Endothelial cell of umbilical vein (primary cell): ENCODE data around the gene KLF3. TPM values are rescaled to one million over a fixed set of nuclear protein-coding genes. Genes with fewer than 3 reads are reported as not detected.
A peak's percentile ranks its signal among the peaks of the same experiment; 100 is the strongest.

ENCODE experiments used
- BruUV-seq: library from RNA; stranded (reverse); fragments of 400-500 nt; replicated peaks from 2 replicates; lab custom pipeline; 2021; lab: Mats Ljungman, UMichigan
- CTCF ChIA-PET: fragments of 300-600, 350-600 bp; sonication (Branson Sonifier 250); formaldehyde crosslinking; loops from one replicate; lab custom pipeline; 2021; ENCODE audit warnings: antibody characterized with exemption, inconsistent platforms; lab: Charles Lee
- POLR2A ChIA-PET: fragments of 300-600, 350-600 bp; sonication (Branson Sonifier 250); formaldehyde crosslinking; loops from one replicate; lab custom pipeline; 2021; ENCODE audit warnings: antibody characterized with exemption, inconsistent platforms; lab: Charles Lee
- DNase-seq: peaks from one replicate; pipeline ENCODE4 v3.0.0-alpha.2; 2011; ENCODE audit warnings: low read depth, low spot score
- FAIRE-seq: peaks from 2 replicates; lab custom pipeline; 2011; peaks lifted over from hg19 to GRCh38; lab: Jason Lieb, UNC
- H2AFZ ChIP-seq: 2 replicates; pipeline ENCODE4 v1.6.0; 2012; ENCODE audit warnings: low read depth, low read length, control low read depth, inconsistent platforms
- H3K27ac ChIP-seq: 2 replicates; pipeline ENCODE4 v1.5.1; 2011; ENCODE audit warnings: low read depth, mild to moderate bottlenecking, control low read depth, low read length, moderate library complexity; ENCODE audit not compliant: insufficient read depth
- H3K27me3 ChIP-seq, 2 experiments: 2 replicates each; pipeline versions ENCODE4 v1.6.0 to v1.6.1; 2011; ENCODE audit warnings: low read length in 2 of 2, mixed read lengths in 1 of 2; ENCODE audit not compliant: control insufficient read depth in 2 of 2, insufficient read depth in 2 of 2
- H3K36me3 ChIP-seq, 2 experiments: 2 replicates in 1 of 2; 3 replicates in 1 of 2; pipeline ENCODE4 v1.5.1; 2011; ENCODE audit warnings: low read length in 2 of 2, mild to moderate bottlenecking in 1 of 2, moderate library complexity in 1 of 2; ENCODE audit not compliant: control insufficient read depth in 2 of 2, insufficient read depth in 2 of 2; ENCODE audit errors: extremely low read depth in 1 of 2
- H3K4me1 ChIP-seq: 3 replicates; pipeline ENCODE4 v1.5.1; 2011; ENCODE audit warnings: mild to moderate bottlenecking, low read length; ENCODE audit not compliant: control insufficient read depth, insufficient read depth; ENCODE audit errors: extremely low read depth
- H3K4me2 ChIP-seq: 2 replicates; pipeline ENCODE4 v1.6.1; 2011; ENCODE audit warnings: low read length, control low read depth, mixed read lengths; ENCODE audit not compliant: insufficient read depth
- H3K4me3 ChIP-seq, 3 experiments: fragments of 200-600 bp in 1 of 3; sonication (generic), shearing (Covaris generic) in 1 of 3; replicated peaks in 1 of 3; 2 replicates each; pipeline ENCODE4 v1.5.1; 2011 to 2016; ENCODE audit warnings: control low read depth in 3 of 3, low read length in 3 of 3, mild to moderate bottlenecking in 2 of 3, inconsistent platforms in 1 of 3, low read depth in 1 of 3, moderate library complexity in 1 of 3; ENCODE audit not compliant: insufficient read depth in 1 of 3
- H3K79me2 ChIP-seq: 2 replicates; pipeline ENCODE4 v1.6.0; 2012; ENCODE audit warnings: low read length, inconsistent platforms; ENCODE audit not compliant: control insufficient read depth, insufficient read depth
- H3K9ac ChIP-seq: replicated peaks from 2 replicates; pipeline ENCODE3; 2011; ENCODE audit warnings: low read length, control low read depth; ENCODE audit not compliant: insufficient read depth; ENCODE audit errors: extremely low read depth
- H3K9me1 ChIP-seq: replicated peaks from 3 replicates; pipeline ENCODE4 v1.6.0; 2011; ENCODE audit warnings: mild to moderate bottlenecking, low read length; ENCODE audit not compliant: control insufficient read depth, insufficient read depth; ENCODE audit errors: extremely low read depth
- H3K9me3 ChIP-seq: replicated peaks from 2 replicates; pipeline ENCODE4 v1.5.1; 2012; ENCODE audit warnings: low read length, inconsistent platforms; ENCODE audit not compliant: control insufficient read depth, insufficient read depth
- H4K20me1 ChIP-seq: replicated peaks from 2 replicates; pipeline ENCODE3; 2011; ENCODE audit warnings: mild to moderate bottlenecking, low read length; ENCODE audit not compliant: control insufficient read depth, insufficient read depth; ENCODE audit errors: extremely low read depth
- CTCF ChIP-seq, 2 donors: IDR thresholded peaks; 1 replicate in 1 of 2; 2 replicates in 1 of 2; pipeline ENCODE4 v1.5.1; 2011; ENCODE audit warnings: low read length in 2 of 2, mild to moderate bottlenecking in 2 of 2, moderate library complexity in 2 of 2, control low read depth in 1 of 2, inconsistent platforms in 1 of 2, low read depth in 1 of 2; ENCODE audit not compliant: insufficient read depth in 1 of 2; ENCODE audit errors: extremely low read depth in 1 of 2
- EZH2 ChIP-seq: IDR thresholded peaks from 2 replicates; pipeline ENCODE4 v1.6.1; 2012; ENCODE audit warnings: borderline replicate concordance, low read depth, mild to moderate bottlenecking, moderate library complexity, low read length, inconsistent platforms; ENCODE audit not compliant: severe bottlenecking
- FOS ChIP-seq: IDR thresholded peaks from 2 replicates; pipeline ENCODE4 v1.6.1; 2011; ENCODE audit warnings: mild to moderate bottlenecking, low read length, moderate library complexity, borderline replicate concordance; ENCODE audit not compliant: insufficient read depth
- GATA2 ChIP-seq: IDR thresholded peaks from 2 replicates; pipeline ENCODE4 v1.7.0; 2011; ENCODE audit warnings: low read depth, mild to moderate bottlenecking, moderate library complexity, mixed read lengths, low read length; ENCODE audit not compliant: insufficient read length, insufficient read depth
- JUN ChIP-seq: IDR thresholded peaks from 2 replicates; pipeline ENCODE4 v1.6.1; 2011; ENCODE audit warnings: borderline replicate concordance, low read depth; ENCODE audit not compliant: insufficient read length, insufficient read depth
- MAX ChIP-seq: IDR thresholded peaks from 2 replicates; pipeline ENCODE4 v1.6.1; 2011; ENCODE audit not compliant: insufficient read depth, insufficient read length
- MYC ChIP-seq: IDR thresholded peaks from one replicate; pipeline ENCODE4 v1.6.1; 2011; ENCODE audit warnings: mild to moderate bottlenecking, low read depth, low read length
- POLR2A ChIP-seq: IDR thresholded peaks from 2 replicates; pipeline ENCODE4 v1.6.1; 2012; ENCODE audit warnings: low read depth, mild to moderate bottlenecking, control low read depth, low read length
- POLR2AphosphoS5 ChIP-seq: IDR thresholded peaks from 2 replicates; pipeline ENCODE4 v1.6.1; 2012; ENCODE audit warnings: low read depth, mild to moderate bottlenecking, control low read depth, low read length, moderate library complexity; ENCODE audit not compliant: insufficient read depth
- dilution Hi-C: fragments of 300-500 bp; cut with MboI; formaldehyde crosslinking; loops from one replicate; pipeline ENCODE4 v1.15.0; 2019; ENCODE audit warnings: low sequenced_read_pairs; ENCODE audit not compliant: extremely low pct_ligation_motif_present
- intact Hi-C: fragments of 100-400 bp; cut with micrococcal nuclease; formaldehyde crosslinking; loops from one replicate; pipeline ENCODE4 v1.10.0; 2022
- polyA plus RNA-seq, 4 experiments: library from polyadenylated mRNA; depleted of rRNA in 3 of 4; stranded (reverse) in 3 of 4; unstranded in 1 of 4; fragments of >200 nt; gene quantifications; 2 replicates each; pipeline versions ENCODE4 v1.2.1 to v1.2.3, GENCODE V29; 2011 to 2012; ENCODE audit warnings: missing spikeins in 1 of 4
- total RNA-seq: library from RNA; stranded (reverse); gene quantifications from 2 replicates; pipeline ENCODE4 v1.2.3, GENCODE V29; 2021

KLF3 gene
- total and polyA plus RNA-seq, 2 donors (not counting 3 experiments of a cell fraction or from before 2014, with no cell fraction given) = 27.7 to 50.5 TPM

GRCh38 chr4:38670939-38671591 lies 7.1 kb downstream of the KLF3 start:
- Histone ChIP-seq H4K20me1 (no peaks in the 10 kb centered on the region), H3K27ac (peak overlapping the region; percentile 99), H3K9me1 (no peaks in the 10 kb centered on the region), H3K9me3 (no peaks in the 10 kb centered on the region), H3K27me3 (no peaks in the 10 kb centered on the region), H3K9ac (no peak overlapping the region), H2AFZ (no peak overlapping the region), H3K36me3 (no peaks in the 10 kb centered on the region), H3K4me2 (peak overlapping the region; percentile 37), H3K79me2 (peaks cover 93% of the 10 kb centered on the region), H3K4me1 (peaks cover 87% of the 10 kb centered on the region), H3K4me3 (peak overlapping the region in 1 of 3 experiments; percentile 12)
- dilution Hi-C loops = loop anchor here (25.0 kb wide), 1 partner anchor 509 kb away; no protein-coding TSS in a partner anchor
- FAIRE-seq (no peak), DNase-seq (peak; percentile 51)
- ChIA-PET CTCF (interaction anchor here (0.7 to 3.2 kb wide), 3 partner anchors 16 to 491 kb away, joined by 4 to 20 read pairs (median 5); no protein-coding TSS in a partner anchor), POLR2A (no interaction called here)
- intact Hi-C loops = no loop called here
- BruUV-seq = no TSS peak
- TF ChIP-seq JUN (no peak), POLR2A (no peak), MAX (no peak), EZH2 (no peak), POLR2AphosphoS5 (no peak), GATA2 (no peak), FOS (no peak), CTCF (IDR thresholded peaks at IDR 0.05; ENCODE audit: extremely low read depth in 1 of 2, insufficient read depth in 1 of 2, low read depth in 1 of 2, low read length in 2 of 2) (no peak), MYC (no peak)
